ENCODE results near the gene KPNA6. TPM values are rescaled to one million over a fixed set of nuclear protein-coding genes. Genes with fewer than 3 reads are reported as not detected.
"Not testable (repeated sequence)": the region's sequence is repeated elsewhere in the genome, so short reads cannot be mapped to it uniquely, and the experiment has no call there.

Gene KPNA6
- total and polyA plus RNA-seq, 10 of the 15 experiments (the other 5 are each of a cell fraction or from before 2014, with no cell fraction given): 11.1 to 55.6 (median 25.9) TPM

DNA sequence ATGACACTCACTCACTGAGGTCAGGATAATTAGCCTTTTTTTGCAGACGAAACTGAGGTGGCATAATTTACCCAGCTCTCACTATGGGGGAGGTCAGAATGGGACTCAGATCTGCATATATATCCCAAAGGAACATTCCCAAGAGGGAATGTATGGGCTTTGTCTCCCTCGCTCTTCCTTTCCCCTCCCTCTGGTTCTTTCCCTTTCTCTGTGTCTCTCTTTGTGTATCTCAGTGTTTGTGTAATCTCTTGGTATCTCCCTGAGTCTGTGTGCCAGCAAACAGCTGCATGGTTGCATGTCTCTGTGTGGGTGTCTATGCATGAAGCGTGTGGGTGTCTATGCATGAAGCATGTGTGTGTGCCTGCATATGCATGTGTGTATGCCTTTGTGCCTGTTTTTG lies 30.4 kb upstream of the KPNA6 start:
- no peak for FAIRE-seq
- RAD21 ChIA-PET (ENCODE audit: unreplicated experiment): no interaction called here
- ATAC-seq: no peak
- Histone ChIP-seq H3K9me3 (replicated peaks; ENCODE audit: control insufficient read depth, insufficient read depth, low read length) (no peaks in the 10 kb centered on the region), H3K27ac (ENCODE audit: control insufficient read depth, insufficient read depth) (no peak overlapping the region), H3K4me2 (ENCODE audit: control insufficient read depth, insufficient read depth) (no peak overlapping the region), H3K4me3 (no peak overlapping the region), H3K36me3 (ENCODE audit: control insufficient read depth in 2 of 2, insufficient read depth in 2 of 2, low read length in 1 of 2) (peaks cover 9 to 14% of the 10 kb centered on the region in 2 experiments), H3K9ac (ENCODE audit: control insufficient read depth, insufficient read depth, low read length) (no peak overlapping the region), H2AFZ (ENCODE audit: control insufficient read depth, low read depth, low read length) (no peak overlapping the region), H4K20me1 (ENCODE audit: control insufficient read depth, insufficient read depth) (no peaks in the 10 kb centered on the region), H3K4me1 (ENCODE audit: control insufficient read depth, insufficient read depth, low read length) (peaks cover 5% of the 10 kb centered on the region), H3K27me3 (replicated peaks in 1 of 2; ENCODE audit: control insufficient read depth in 2 of 2, insufficient read depth in 2 of 2, low read length in 1 of 2) (no peaks in the 10 kb centered on the region), H3K79me2 (ENCODE audit: control insufficient read depth, insufficient read depth, low read length) (peaks cover 8% of the 10 kb centered on the region)
- no peak for DNase-seq (ENCODE audit: low read depth, low spot score)
- WGBS (ENCODE audit: insufficient coverage, insufficient replicate concordance, low lambda C conversion rate, missing lambda C conversion rate): 63% methylated on average over 3 of the region's 3 CpGs
- SMC1A ChIA-PET (ENCODE audit: uncharacterized antibody, unreplicated experiment): no interaction called here
- BruUV-seq (replicated peaks): no TSS peak
- POLR2A ChIA-PET: no interaction called here
- in situ Hi-C loops (cut with MboI) (no loop called here), intact Hi-C loops (cut with micrococcal nuclease; ENCODE audit: unreplicated experiment) (no loop called here)
- TF ChIP-seq CHD4 (IDR thresholded peaks at IDR 0.05) (no peak), CHD1 (IDR thresholded peaks at IDR 0.05; ENCODE audit: low read depth, low read length) (no peak), TCF3 (IDR thresholded peaks at IDR 0.05; ENCODE audit: borderline replicate concordance, insufficient read depth, low read depth, low read length) (no peak), WRNIP1 (IDR thresholded peaks at IDR 0.05; ENCODE audit: borderline replicate concordance, low read depth, low read length) (no peak), STAT1 (conservative IDR thresholded peaks at IDR 0.05) (no peak), NR2F1 (conservative IDR thresholded peaks at IDR 0.05) (no peak), YBX1 (IDR thresholded peaks at IDR 0.05) (no peak)
- CTCF ChIA-PET: no interaction called here

DNA sequence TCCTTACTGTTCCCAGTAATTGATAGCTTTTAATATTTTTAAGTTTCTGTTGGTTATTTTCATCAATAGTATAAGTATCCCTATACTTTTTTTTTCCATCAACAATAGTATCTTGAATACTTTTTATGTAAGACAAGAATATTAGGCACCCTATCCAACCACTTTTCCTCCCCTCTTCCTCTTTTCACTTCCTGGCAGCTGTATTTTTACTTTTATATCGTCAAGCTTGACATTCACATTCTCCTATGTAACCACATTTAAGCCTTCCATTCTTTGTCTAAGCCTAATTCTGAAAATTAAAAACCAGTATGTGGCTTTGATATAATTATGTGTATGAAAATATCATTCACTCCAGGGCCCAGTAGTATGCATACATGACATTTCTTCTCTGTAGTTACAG lies 25.8 kb upstream of the KPNA6 start:
- RAD21 ChIA-PET (ENCODE audit: unreplicated experiment): no interaction called here
- Histone ChIP-seq H3K79me2 (ENCODE audit: control insufficient read depth, insufficient read depth, low read length) (no peaks in the 10 kb centered on the region), H2AFZ (ENCODE audit: control insufficient read depth, low read depth, low read length) (no peak overlapping the region), H3K36me3 (ENCODE audit: control insufficient read depth in 2 of 2, insufficient read depth in 2 of 2, low read length in 1 of 2) (peaks cover 5 to 8% of the 10 kb centered on the region in 2 experiments), H4K20me1 (ENCODE audit: control insufficient read depth, insufficient read depth) (no peaks in the 10 kb centered on the region), H3K9me3 (replicated peaks; ENCODE audit: control insufficient read depth, insufficient read depth, low read length) (no peaks in the 10 kb centered on the region), H3K27me3 (replicated peaks in 1 of 2; ENCODE audit: control insufficient read depth in 2 of 2, insufficient read depth in 2 of 2, low read length in 1 of 2) (no peaks in the 10 kb centered on the region), H3K4me2 (ENCODE audit: control insufficient read depth, insufficient read depth) (no peak overlapping the region), H3K4me3 (no peak overlapping the region), H3K27ac (ENCODE audit: control insufficient read depth, insufficient read depth) (no peak overlapping the region), H3K4me1 (ENCODE audit: control insufficient read depth, insufficient read depth, low read length) (no peaks in the 10 kb centered on the region), H3K9ac (ENCODE audit: control insufficient read depth, insufficient read depth, low read length) (no peak overlapping the region)
- no TSS peak for BruUV-seq (replicated peaks)
- TF ChIP-seq SPI1 (IDR thresholded peaks at IDR 0.05; ENCODE audit: borderline replicate concordance, insufficient read depth, low read depth, low read length) (0 out of 2 replicates have a peak, but pooled peaks have one; percentile 32), BCLAF1 (IDR thresholded peaks at IDR 0.05) (no peak)
- in situ Hi-C loops (cut with MboI): no loop called here
- WGBS (ENCODE audit: insufficient coverage, insufficient replicate concordance, low lambda C conversion rate, missing lambda C conversion rate): 0% methylated on average over 1 of the region's 1 CpG
- POLR2A ChIA-PET: interaction anchor here (0.7 to 1.5 kb wide), 2 partner anchors 9 to 112 kb away, joined by 3 to 6 read pairs; partner anchors contain the start of gene TMEM39B
- DNase-seq (ENCODE audit: low read depth, low spot score): no peak
- intact Hi-C loops (cut with micrococcal nuclease; ENCODE audit: unreplicated experiment): no loop called here
- FAIRE-seq: no peak
- SMC1A ChIA-PET (ENCODE audit: uncharacterized antibody, unreplicated experiment): interaction anchor here (0.7 to 1.3 kb wide), 4 partner anchors 9 to 45 kb away, joined by 3 to 5 read pairs (median 4); partner anchors contain the start of genes KPNA6 and TMEM39B
- CTCF ChIA-PET: interaction anchor here (0.7 to 0.8 kb wide), 3 partner anchors 9 to 28 kb away, joined by 3 to 4 read pairs (median 3); partner anchors contain the start of gene TMEM39B
- no peak for ATAC-seq

GRCh38 chr1:32086381-32086780 lies 21.5 kb upstream of the KPNA6 start:
- DNase-seq (ENCODE audit: low read depth, low spot score); CTCF ChIA-PET; BruUV-seq (replicated peaks); H3K79me2 ChIP-seq (ENCODE audit: control insufficient read depth, insufficient read depth, low read length); H3K27ac ChIP-seq (ENCODE audit: control insufficient read depth, insufficient read depth); H3K4me3 ChIP-seq; H3K27me3 ChIP-seq (replicated peaks in 1 of 2; ENCODE audit: control insufficient read depth in 2 of 2, insufficient read depth in 2 of 2, low read length in 1 of 2); H3K9me3 ChIP-seq (replicated peaks; ENCODE audit: control insufficient read depth, insufficient read depth, low read length); FAIRE-seq; H4K20me1 ChIP-seq (ENCODE audit: control insufficient read depth, insufficient read depth); H2AFZ ChIP-seq (ENCODE audit: control insufficient read depth, low read depth, low read length); RAD21 ChIA-PET (ENCODE audit: unreplicated experiment); H3K36me3 ChIP-seq (ENCODE audit: control insufficient read depth in 2 of 2, insufficient read depth in 2 of 2, low read length in 1 of 2); intact Hi-C loops (cut with micrococcal nuclease; ENCODE audit: unreplicated experiment); H3K9ac ChIP-seq (ENCODE audit: control insufficient read depth, insufficient read depth, low read length); in situ Hi-C loops (cut with MboI); H3K4me1 ChIP-seq (ENCODE audit: control insufficient read depth, insufficient read depth, low read length); H3K4me2 ChIP-seq (ENCODE audit: control insufficient read depth, insufficient read depth); SMC1A ChIA-PET (ENCODE audit: uncharacterized antibody, unreplicated experiment); ATAC-seq: not testable (repeated sequence)
- 97% methylated on average over 2 of the region's 2 CpGs for WGBS (ENCODE audit: insufficient coverage, insufficient replicate concordance, low lambda C conversion rate, missing lambda C conversion rate)
- POLR2A ChIA-PET: interaction anchor here (0.7 kb wide), 1 partner anchor 175 kb away, joined by 3 read pairs; no protein-coding TSS in a partner anchor
